Neuronal stem cell (in vitro differentiated cells): ENCODE results near the gene PRKCE.

ENCODE experiments used
- DNase-seq: peaks from one replicate; pipeline ENCODE4 v3.0.0-alpha.2; 2013; ENCODE audit warnings: low spot score
- H2AFZ ChIP-seq: one replicate; pipeline ENCODE4 v1.6.1; 2013; ENCODE audit warnings: mild to moderate bottlenecking, low read length, inconsistent platforms
- H2AK5ac ChIP-seq: 2 replicates; pipeline ENCODE4 v1.6.1; 2013; ENCODE audit warnings: low read depth, mild to moderate bottlenecking, inconsistent platforms, low read length, moderate library complexity, mixed read lengths
- H2BK120ac ChIP-seq: 2 replicates; pipeline ENCODE4 v1.6.1; 2013; ENCODE audit warnings: low read depth, mild to moderate bottlenecking, inconsistent platforms, low read length, moderate library complexity, mixed read lengths
- H2BK12ac ChIP-seq: one replicate; pipeline ENCODE4 v1.6.1; 2013; ENCODE audit warnings: low read length, inconsistent platforms
- H2BK15ac ChIP-seq: 2 replicates; pipeline ENCODE4 v1.6.1; 2013; ENCODE audit warnings: mild to moderate bottlenecking, low read length, inconsistent platforms, mixed read lengths
- H2BK5ac ChIP-seq: one replicate; pipeline ENCODE4 v1.6.1; 2013; ENCODE audit warnings: inconsistent platforms, mild to moderate bottlenecking, low read length, moderate library complexity
- H3K14ac ChIP-seq: one replicate; pipeline ENCODE4 v1.6.1; 2013; ENCODE audit warnings: low read length, inconsistent platforms
- H3K18ac ChIP-seq: 2 replicates; pipeline ENCODE4 v1.6.1; 2013; ENCODE audit warnings: low read length, inconsistent platforms
- H3K23ac ChIP-seq: 2 replicates; pipeline ENCODE4 v1.6.1; 2013; ENCODE audit warnings: low read depth, mild to moderate bottlenecking, mixed read lengths, low read length, inconsistent platforms; ENCODE audit not compliant: poor library complexity
- H3K27ac ChIP-seq: replicated peaks from 3 replicates; pipeline ENCODE4 v1.5.1; 2013; ENCODE audit warnings: low read length, inconsistent platforms
- H3K27me3 ChIP-seq, 3 experiments: 2 replicates each; pipeline ENCODE4 v1.6.1; 2013; ENCODE audit warnings: low read length in 3 of 3, mild to moderate bottlenecking in 2 of 3, inconsistent platforms in 1 of 3, low read depth in 1 of 3, mixed read lengths in 1 of 3, moderate library complexity in 1 of 3; ENCODE audit not compliant: control insufficient read depth in 3 of 3, insufficient read depth in 3 of 3
- H3K36me3 ChIP-seq, 2 donors: replicated peaks in 1 of 2; 2 replicates each; pipeline ENCODE4 v1.6.1; 2013; ENCODE audit warnings: low read length in 2 of 2; ENCODE audit not compliant: control insufficient read depth in 2 of 2, insufficient read depth in 2 of 2
- H3K4ac ChIP-seq: 2 replicates; pipeline ENCODE4 v1.6.1; 2013; ENCODE audit warnings: inconsistent platforms, mild to moderate bottlenecking, low read length, moderate library complexity
- H3K4me1 ChIP-seq, 2 donors: 1 replicate in 1 of 2; 2 replicates in 1 of 2; pipeline ENCODE4 v1.6.1; 2013; ENCODE audit warnings: low read length in 2 of 2, low read depth in 1 of 2; ENCODE audit not compliant: control insufficient read depth in 2 of 2, insufficient read depth in 1 of 2
- H3K4me2 ChIP-seq: one replicate; pipeline ENCODE4 v1.6.1; 2013; ENCODE audit warnings: mild to moderate bottlenecking, low read length, inconsistent platforms; ENCODE audit not compliant: insufficient read depth, poor library complexity, severe bottlenecking
- H3K4me3 ChIP-seq, 2 donors: 2 replicates each; pipeline ENCODE4 v1.5.1; 2013; ENCODE audit warnings: low read length in 2 of 2, mild to moderate bottlenecking in 2 of 2, inconsistent platforms in 1 of 2, moderate library complexity in 1 of 2
- H3K79me1 ChIP-seq: one replicate; pipeline ENCODE4 v1.6.1; 2013; ENCODE audit warnings: low read depth, mild to moderate bottlenecking, inconsistent platforms, low read length, moderate library complexity
- H3K9ac ChIP-seq: one replicate; pipeline ENCODE4 v1.6.1; 2013; ENCODE audit warnings: mild to moderate bottlenecking, low read depth, low read length, inconsistent platforms; ENCODE audit not compliant: poor library complexity
- H3K9me3 ChIP-seq, 2 donors: replicated peaks in 1 of 2; 2 replicates each; pipeline versions ENCODE3 to v1.6.1; 2013; ENCODE audit warnings: low read length in 2 of 2, mild to moderate bottlenecking in 2 of 2, inconsistent platforms in 1 of 2, low read depth in 1 of 2, mixed read lengths in 1 of 2, moderate library complexity in 1 of 2; ENCODE audit not compliant: control insufficient read depth in 2 of 2, insufficient read depth in 1 of 2
- H4K8ac ChIP-seq: one replicate; pipeline ENCODE4 v1.6.1; 2013; ENCODE audit warnings: low read depth, mild to moderate bottlenecking, inconsistent platforms, low read length, moderate library complexity
- H4K91ac ChIP-seq: one replicate; pipeline ENCODE4 v1.6.1; 2013; ENCODE audit warnings: low read length, low read depth, mild to moderate bottlenecking, inconsistent platforms; ENCODE audit not compliant: poor library complexity
- WGBS, 2 donors: extraction: QIAGEN DNeasy Blood & Tissue Kit; methylation state at CpG; one replicate each; pipeline ENCODE4 v1.1.7; 2013; ENCODE audit warnings: missing lambda C conversion rate in 2 of 2, mixed read lengths in 1 of 2; ENCODE audit not compliant: insufficient read length in 2 of 2, insufficient replicate concordance in 1 of 2; ENCODE audit errors: extremely low coverage in 2 of 2; 5-methylcytosine and 5-hydroxymethylcytosine counted together

Gene PRKCE

GRCh38 chr2:45780541-45781463 is 129.3 kb downstream of the PRKCE start:
- Histone ChIP-seq H3K4ac (no peak overlapping the region), H4K91ac (no peak overlapping the region), H2AFZ (no peak overlapping the region), H3K9me3 (peaks cover 0 to 1% of the 10 kb centered on the region in 2 donors), H2BK12ac (no peak overlapping the region), H3K36me3 (no peaks in the 10 kb centered on the region), H2BK15ac (no peak overlapping the region), H3K23ac (no peak overlapping the region), H4K8ac (no peak overlapping the region), H3K18ac (no peak overlapping the region), H3K79me1 (no peaks in the 10 kb centered on the region), H2BK120ac (no peak overlapping the region), H2AK5ac (no peak overlapping the region), H3K4me2 (no peak overlapping the region), H2BK5ac (no peak overlapping the region), H3K4me3 (no peak overlapping the region), H3K27ac (no peak overlapping the region), H3K4me1 (peaks cover 2 to 10% of the 10 kb centered on the region in 2 donors), H3K14ac (no peak overlapping the region), H3K9ac (no peak overlapping the region), H3K27me3 (no peaks in the 10 kb centered on the region)
- no peak for DNase-seq
- WGBS, 2 donors, result no CpG with 5 or more reads among the region's 10 CpGs

GRCh38 chr2:45781464-45781811 is 130.0 kb downstream of the PRKCE start:
- H3K4me3 ChIP-seq, result no peak overlapping the region
- H3K36me3 ChIP-seq, result no peaks in the 10 kb centered on the region
- WGBS, 2 donors, result no CpG with 5 or more reads among the region's 5 CpGs
- H2BK5ac ChIP-seq, result no peak overlapping the region
- no peak overlapping the region for H3K9ac ChIP-seq
- H3K4me1 ChIP-seq, result peaks cover 2 to 10% of the 10 kb centered on the region in 2 donors
- no peak overlapping the region for H2AFZ ChIP-seq
- no peak overlapping the region for H3K4me2 ChIP-seq
- no peak overlapping the region for H3K23ac ChIP-seq
- H2AK5ac ChIP-seq, result no peak overlapping the region
- no peak for DNase-seq
- no peak overlapping the region for H2BK12ac ChIP-seq
- no peak overlapping the region for H4K8ac ChIP-seq
- no peak overlapping the region for H3K14ac ChIP-seq
- no peak overlapping the region for H3K4ac ChIP-seq
- no peaks in the 10 kb centered on the region for H3K79me1 ChIP-seq
- no peak overlapping the region for H3K18ac ChIP-seq
- H2BK15ac ChIP-seq, result no peak overlapping the region
- peaks cover 0 to 1% of the 10 kb centered on the region in 2 donors for H3K9me3 ChIP-seq
- H3K27ac ChIP-seq, result no peak overlapping the region
- H4K91ac ChIP-seq, result no peak overlapping the region
- no peaks in the 10 kb centered on the region for H3K27me3 ChIP-seq
- H2BK120ac ChIP-seq, result no peak overlapping the region

DNA sequence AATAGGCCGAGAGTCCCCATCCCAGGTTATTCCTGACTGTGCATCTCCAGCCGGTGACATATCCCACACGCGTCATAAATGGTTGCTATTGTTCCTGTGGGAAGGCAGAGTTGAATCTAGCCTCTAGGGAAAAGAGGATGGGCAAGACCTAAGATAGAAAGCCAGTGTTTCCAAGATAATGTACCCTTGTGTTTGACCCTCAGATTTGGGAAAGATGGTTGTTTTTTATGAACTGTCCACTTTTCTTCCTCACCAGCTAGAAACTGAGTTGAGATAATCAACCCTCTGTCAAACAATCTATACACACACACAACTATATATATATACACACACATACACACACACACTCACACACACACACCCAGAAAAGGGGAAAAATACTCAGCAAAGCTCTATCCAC is 131.0 kb downstream of the PRKCE start:
- Histone ChIP-seq H3K36me3 (no peaks in the 10 kb centered on the region), H3K23ac (no peak overlapping the region), H3K9ac (no peak overlapping the region), H3K4me3 (no peak overlapping the region), H4K8ac (no peak overlapping the region), H3K14ac (no peak overlapping the region), H2AFZ (no peak overlapping the region), H2BK5ac (no peak overlapping the region), H2BK120ac (no peak overlapping the region), H2BK15ac (no peak overlapping the region), H3K9me3 (peaks cover 0 to 1% of the 10 kb centered on the region in 2 donors), H2AK5ac (no peak overlapping the region), H3K4me1 (peaks cover 2 to 10% of the 10 kb centered on the region in 2 donors), H2BK12ac (no peak overlapping the region), H4K91ac (no peak overlapping the region), H3K18ac (no peak overlapping the region), H3K27me3 (no peaks in the 10 kb centered on the region), H3K27ac (no peak overlapping the region), H3K4ac (no peak overlapping the region), H3K4me2 (no peak overlapping the region), H3K79me1 (no peaks in the 10 kb centered on the region)
- WGBS, 2 donors, result no CpG with 5 or more reads among the region's 4 CpGs
- DNase-seq, result no peak

DNA sequence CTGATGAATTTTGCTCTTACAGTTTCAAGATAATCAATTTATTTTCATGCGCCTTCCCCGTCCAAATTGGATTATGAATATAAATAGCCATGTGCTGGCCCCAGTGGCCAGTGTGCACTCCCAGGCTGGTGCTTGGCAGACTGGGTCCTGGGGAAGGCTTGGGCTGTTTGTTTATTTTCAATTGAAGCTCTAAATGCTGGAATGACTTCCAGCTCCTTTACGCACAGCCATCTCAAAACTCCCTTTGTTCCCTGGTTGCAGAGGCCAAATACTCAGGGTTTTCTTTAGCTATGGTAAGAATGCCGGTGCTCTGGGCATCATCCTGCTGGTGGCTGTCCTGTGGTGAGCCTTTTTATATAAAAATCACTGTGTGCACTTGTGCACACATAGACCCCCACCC is 131.5 kb downstream of the PRKCE start:
- DNase-seq, result peak; percentile 17
- no CpG with 5 or more reads among the region's 4 CpGs for WGBS, 2 donors
- Histone ChIP-seq H2BK15ac (no peak overlapping the region), H3K79me1 (no peaks in the 10 kb centered on the region), H3K27ac (no peak overlapping the region), H3K36me3 (no peaks in the 10 kb centered on the region), H2AK5ac (no peak overlapping the region), H3K18ac (no peak overlapping the region), H2BK120ac (no peak overlapping the region), H3K9me3 (peaks cover 0 to 1% of the 10 kb centered on the region in 2 donors), H3K4ac (no peak overlapping the region), H4K8ac (no peak overlapping the region), H2AFZ (no peak overlapping the region), H3K27me3 (no peaks in the 10 kb centered on the region), H3K23ac (no peak overlapping the region), H2BK12ac (no peak overlapping the region), H3K4me2 (no peak overlapping the region), H3K4me1 (peaks cover 2 to 10% of the 10 kb centered on the region in 2 donors), H2BK5ac (no peak overlapping the region), H4K91ac (no peak overlapping the region), H3K4me3 (no peak overlapping the region), H3K9ac (no peak overlapping the region), H3K14ac (no peak overlapping the region)
